HepG2 (cell line): Measurements from ENCODE around the gene ZDHHC18. TPM values are rescaled to one million over a fixed set of nuclear protein-coding genes. Genes with fewer than 3 reads are reported as not detected.

Experiments
- BHLHE40 ChIP-seq: IDR thresholded peaks from 2 replicates; pipeline ENCODE4 v1.6.1; 2011; ENCODE audit warnings: low read length, improper control_type of control experiment
- CEBPZ ChIP-seq: IDR thresholded peaks from 2 replicates; pipeline ENCODE4 v1.6.1; 2012; ENCODE audit warnings: low read length, improper control_type of control experiment
- MATR3 ChIP-seq: sonication (generic); formaldehyde crosslinking; IDR thresholded peaks from 2 replicates; pipeline ENCODE4 v1.4.0; 2020; ENCODE audit warnings: missing genetic modification reagents
- NR2F6 ChIP-seq, 2 experiments: IDR thresholded peaks; 2 replicates each; pipeline ENCODE4 v1.6.1; 2016; ENCODE audit warnings: antibody characterized with exemption in 1 of 2, mild to moderate bottlenecking in 1 of 2
- POLR2A ChIP-seq, 2 experiments: IDR thresholded peaks; 2 replicates each; pipeline ENCODE4 v1.6.1; 2011; ENCODE audit warnings: low read depth in 2 of 2, low read length in 2 of 2, mild to moderate bottlenecking in 1 of 2, moderate library complexity in 1 of 2; ENCODE audit not compliant: insufficient read depth in 1 of 2
- REL ChIP-seq: sonication (generic); formaldehyde crosslinking; conservative IDR thresholded peaks from 2 replicates; pipeline ENCODE4 v1.8.0; 2022; ENCODE audit warnings: mild to moderate bottlenecking, missing genetic modification reagents, moderate library complexity
- SNAPC2 ChIP-seq: sonication (generic); formaldehyde crosslinking; IDR thresholded peaks from 2 replicates; pipeline ENCODE4 v1.8.1; 2022; ENCODE audit warnings: mild to moderate bottlenecking, missing genetic modification reagents
- SP1 ChIP-seq, 2 experiments: fragments of 450-650 bp in 1 of 2; sonication (generic) in 1 of 2; formaldehyde crosslinking in 1 of 2; IDR thresholded peaks; 2 replicates each; pipeline versions ENCODE4 v1.4.0 to v1.6.1; 2016 to 2020; ENCODE audit warnings: missing genetic modification reagents in 1 of 2
- TERF1 ChIP-seq: sonication (generic); formaldehyde crosslinking; IDR thresholded peaks from 2 replicates; pipeline ENCODE4 v1.8.0; 2022; ENCODE audit warnings: mild to moderate bottlenecking, missing genetic modification reagents, moderate library complexity
- ZNF343 ChIP-seq: sonication (generic); formaldehyde crosslinking; IDR thresholded peaks from 2 replicates; pipeline ENCODE4 v1.4.0; 2020; ENCODE audit warnings: mild to moderate bottlenecking, missing genetic modification reagents
- ZNF672 ChIP-seq: sonication (generic); formaldehyde crosslinking; IDR thresholded peaks from 2 replicates; pipeline ENCODE4 v1.8.1; 2022; ENCODE audit warnings: missing genetic modification reagents
- ZNF777 ChIP-seq: sonication (generic); formaldehyde crosslinking; IDR thresholded peaks from 2 replicates; pipeline ENCODE4 v1.4.0; 2020; ENCODE audit warnings: missing genetic modification reagents
- ZSCAN20 ChIP-seq: sonication (generic); formaldehyde crosslinking; IDR thresholded peaks from 2 replicates; pipeline ENCODE4 v1.4.0; 2020; ENCODE audit warnings: missing genetic modification reagents, mild to moderate bottlenecking, borderline replicate concordance
- polyA plus RNA-seq, 8 experiments: library from polyadenylated mRNA; depleted of rRNA in 3 of 8; stranded (reverse) in 7 of 8; unstranded in 1 of 8; fragments of >200 nt; fragmentation: Illumina TruSeq in 4 of 8; extraction: Trizol in 4 of 8; gene quantifications; 2 replicates each; pipeline versions ENCODE4 v1.2.1 to v1.2.3, GENCODE V29; 2011 to 2016; ENCODE audit warnings: low read depth in 4 of 8, missing spikeins in 1 of 8, mixed read lengths in 1 of 8; ENCODE audit not compliant: insufficient read depth in 1 of 8
- total RNA-seq, 5 experiments: library from RNA; depleted of rRNA; stranded (reverse); fragments of >200 nt; fragmentation: Illumina TruSeq; extraction: Trizol; gene quantifications; 2 replicates each; pipeline ENCODE4 v1.2.3, GENCODE V29; 2016; ENCODE audit warnings: low read depth in 1 of 5
- TF ChIP-seq, protein P1 (sequence below): sonication (generic); formaldehyde crosslinking; IDR thresholded peaks from 2 replicates; pipeline ENCODE4 v1.4.0; 2020; ENCODE audit warnings: missing genetic modification reagents
- TF ChIP-seq, protein P2 (sequence below): sonication (generic); formaldehyde crosslinking; IDR thresholded peaks from 2 replicates; pipeline ENCODE4 v1.4.0; 2020; ENCODE audit warnings: missing genetic modification reagents
- TF ChIP-seq, protein P3 (sequence below): IDR thresholded peaks from 2 replicates; pipeline ENCODE4 v1.6.1; 2016

ZDHHC18 gene
- total and polyA plus RNA-seq, 2 of the 13 experiments (the other 11 are each of a cell fraction or from before 2014, with no cell fraction given) = 13.2 to 35.3 TPM

DNA sequence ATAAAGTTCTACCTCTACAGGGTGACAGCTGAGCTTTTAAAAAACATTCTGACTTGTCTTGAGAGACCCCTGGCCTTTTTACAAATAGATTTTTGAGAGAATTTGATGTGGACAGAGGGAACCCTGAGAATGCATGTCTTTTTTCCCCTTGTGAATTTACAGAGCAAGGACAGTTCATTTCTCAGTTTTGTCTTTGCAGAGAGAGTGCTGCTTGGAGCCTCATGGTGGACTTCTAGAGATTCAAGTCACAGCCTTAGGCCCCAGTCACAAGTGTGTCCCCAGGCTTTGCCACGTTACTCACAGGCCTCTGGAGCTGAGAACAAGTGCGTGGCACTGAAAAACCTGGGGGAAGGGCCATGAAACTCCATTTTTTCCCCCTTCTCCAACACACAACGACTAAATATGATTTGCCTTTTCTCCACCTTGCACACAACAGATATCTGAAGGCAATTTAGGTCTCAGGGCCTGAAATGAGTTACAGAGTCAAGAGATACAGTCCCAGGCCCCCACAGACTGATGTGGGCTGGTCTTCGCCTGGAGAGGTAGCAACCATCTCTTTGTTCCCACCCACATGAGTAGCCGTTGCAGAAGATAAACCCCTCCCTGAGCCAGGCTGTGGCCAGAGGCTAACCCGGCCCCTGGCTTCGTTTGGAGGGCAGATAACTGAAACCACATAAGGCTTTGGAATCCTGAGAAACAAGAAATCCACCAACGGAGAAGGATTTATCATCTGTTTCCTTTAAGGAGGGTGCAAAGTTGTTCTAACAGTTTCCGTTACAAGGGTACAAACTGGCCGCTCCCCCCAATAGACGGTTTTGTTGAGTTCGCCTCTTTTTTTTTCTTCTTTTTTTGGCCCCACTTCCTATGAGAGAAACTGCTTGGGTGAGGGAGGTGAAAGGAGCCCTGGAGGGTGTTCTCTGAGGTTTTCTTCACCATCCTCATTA is 39.8 kb upstream of the ZDHHC18 start (continued):
- TF ChIP-seq, protein P1, sequence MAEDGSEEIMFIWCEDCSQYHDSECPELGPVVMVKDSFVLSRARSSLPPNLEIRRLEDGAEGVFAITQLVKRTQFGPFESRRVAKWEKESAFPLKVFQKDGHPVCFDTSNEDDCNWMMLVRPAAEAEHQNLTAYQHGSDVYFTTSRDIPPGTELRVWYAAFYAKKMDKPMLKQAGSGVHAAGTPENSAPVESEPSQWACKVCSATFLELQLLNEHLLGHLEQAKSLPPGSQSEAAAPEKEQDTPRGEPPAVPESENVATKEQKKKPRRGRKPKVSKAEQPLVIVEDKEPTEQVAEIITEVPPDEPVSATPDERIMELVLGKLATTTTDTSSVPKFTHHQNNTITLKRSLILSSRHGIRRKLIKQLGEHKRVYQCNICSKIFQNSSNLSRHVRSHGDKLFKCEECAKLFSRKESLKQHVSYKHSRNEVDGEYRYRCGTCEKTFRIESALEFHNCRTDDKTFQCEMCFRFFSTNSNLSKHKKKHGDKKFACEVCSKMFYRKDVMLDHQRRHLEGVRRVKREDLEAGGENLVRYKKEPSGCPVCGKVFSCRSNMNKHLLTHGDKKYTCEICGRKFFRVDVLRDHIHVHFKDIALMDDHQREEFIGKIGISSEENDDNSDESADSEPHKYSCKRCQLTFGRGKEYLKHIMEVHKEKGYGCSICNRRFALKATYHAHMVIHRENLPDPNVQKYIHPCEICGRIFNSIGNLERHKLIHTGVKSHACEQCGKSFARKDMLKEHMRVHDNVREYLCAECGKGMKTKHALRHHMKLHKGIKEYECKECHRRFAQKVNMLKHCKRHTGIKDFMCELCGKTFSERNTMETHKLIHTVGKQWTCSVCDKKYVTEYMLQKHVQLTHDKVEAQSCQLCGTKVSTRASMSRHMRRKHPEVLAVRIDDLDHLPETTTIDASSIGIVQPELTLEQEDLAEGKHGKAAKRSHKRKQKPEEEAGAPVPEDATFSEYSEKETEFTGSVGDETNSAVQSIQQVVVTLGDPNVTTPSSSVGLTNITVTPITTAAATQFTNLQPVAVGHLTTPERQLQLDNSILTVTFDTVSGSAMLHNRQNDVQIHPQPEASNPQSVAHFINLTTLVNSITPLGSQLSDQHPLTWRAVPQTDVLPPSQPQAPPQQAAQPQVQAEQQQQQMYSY (CRISPR knock-in tag) = peak; percentile 71
- no peak for TF ChIP-seq TERF1 (CRISPR knock-in tag)
- TF ChIP-seq REL = no peak
- TF ChIP-seq BHLHE40 = no peak
- TF ChIP-seq ZSCAN20 (CRISPR knock-in tag) = 0 out of 2 replicates have a peak, but pooled peaks have one; percentile 14
- TF ChIP-seq ZNF672 = no peak
- TF ChIP-seq, protein P2, sequence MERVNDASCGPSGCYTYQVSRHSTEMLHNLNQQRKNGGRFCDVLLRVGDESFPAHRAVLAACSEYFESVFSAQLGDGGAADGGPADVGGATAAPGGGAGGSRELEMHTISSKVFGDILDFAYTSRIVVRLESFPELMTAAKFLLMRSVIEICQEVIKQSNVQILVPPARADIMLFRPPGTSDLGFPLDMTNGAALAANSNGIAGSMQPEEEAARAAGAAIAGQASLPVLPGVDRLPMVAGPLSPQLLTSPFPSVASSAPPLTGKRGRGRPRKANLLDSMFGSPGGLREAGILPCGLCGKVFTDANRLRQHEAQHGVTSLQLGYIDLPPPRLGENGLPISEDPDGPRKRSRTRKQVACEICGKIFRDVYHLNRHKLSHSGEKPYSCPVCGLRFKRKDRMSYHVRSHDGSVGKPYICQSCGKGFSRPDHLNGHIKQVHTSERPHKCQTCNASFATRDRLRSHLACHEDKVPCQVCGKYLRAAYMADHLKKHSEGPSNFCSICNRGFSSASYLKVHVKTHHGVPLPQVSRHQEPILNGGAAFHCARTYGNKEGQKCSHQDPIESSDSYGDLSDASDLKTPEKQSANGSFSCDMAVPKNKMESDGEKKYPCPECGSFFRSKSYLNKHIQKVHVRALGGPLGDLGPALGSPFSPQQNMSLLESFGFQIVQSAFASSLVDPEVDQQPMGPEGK (CRISPR knock-in tag) = peak; percentile 63
- TF ChIP-seq, protein P3, sequence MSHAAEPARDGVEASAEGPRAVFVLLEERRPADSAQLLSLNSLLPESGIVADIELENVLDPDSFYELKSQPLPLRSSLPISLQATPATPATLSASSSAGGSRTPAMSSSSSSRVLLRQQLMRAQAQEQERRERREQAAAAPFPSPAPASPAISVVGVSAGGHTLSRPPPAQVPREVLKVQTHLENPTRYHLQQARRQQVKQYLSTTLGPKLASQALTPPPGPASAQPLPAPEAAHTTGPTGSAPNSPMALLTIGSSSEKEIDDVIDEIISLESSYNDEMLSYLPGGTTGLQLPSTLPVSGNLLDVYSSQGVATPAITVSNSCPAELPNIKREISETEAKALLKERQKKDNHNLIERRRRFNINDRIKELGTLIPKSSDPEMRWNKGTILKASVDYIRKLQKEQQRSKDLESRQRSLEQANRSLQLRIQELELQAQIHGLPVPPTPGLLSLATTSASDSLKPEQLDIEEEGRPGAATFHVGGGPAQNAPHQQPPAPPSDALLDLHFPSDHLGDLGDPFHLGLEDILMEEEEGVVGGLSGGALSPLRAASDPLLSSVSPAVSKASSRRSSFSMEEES = 0 out of 2 replicates have a peak, but pooled peaks have one; percentile 14
- TF ChIP-seq CEBPZ = no peak
- no peak for TF ChIP-seq ZNF343 (CRISPR knock-in tag)
- TF ChIP-seq NR2F6 (IDR thresholded peaks at IDR 0.05) = no peak; the same call in 1 of the 2 replicates
- TF ChIP-seq NR2F6 (CRISPR knock-in tag; IDR thresholded peaks at IDR 0.05) = 0 out of 2 replicates have a peak, but pooled peaks have one; percentile 31
- TF ChIP-seq ZNF777 (CRISPR knock-in tag) = no peak
- TF ChIP-seq POLR2A (IDR thresholded peaks at IDR 0.05; ENCODE audit: insufficient read depth in 1 of 2, low read depth in 2 of 2, low read length in 2 of 2) = peak; percentile 65 to 67
- no peak for TF ChIP-seq MATR3 (CRISPR knock-in tag)
- no peak for TF ChIP-seq SP1 (IDR thresholded peaks at IDR 0.05)
- TF ChIP-seq SP1 (CRISPR knock-in tag; IDR thresholded peaks at IDR 0.05) = peak; percentile 33; the same call in 1 of the 2 replicates
- no peak for TF ChIP-seq SNAPC2 (CRISPR knock-in tag)
